SIG-M5 treated with dmso at 0.1 percent for 504 hours (cell line): Measurements from ENCODE around the gene TYRP1.

Experiments
- DNase-seq: peaks from one replicate; lab custom pipeline; 2025; ENCODE audit not compliant: unreplicated experiment; lab: John Stamatoyannopoulos, UW

The TYRP1 gene

DNA sequence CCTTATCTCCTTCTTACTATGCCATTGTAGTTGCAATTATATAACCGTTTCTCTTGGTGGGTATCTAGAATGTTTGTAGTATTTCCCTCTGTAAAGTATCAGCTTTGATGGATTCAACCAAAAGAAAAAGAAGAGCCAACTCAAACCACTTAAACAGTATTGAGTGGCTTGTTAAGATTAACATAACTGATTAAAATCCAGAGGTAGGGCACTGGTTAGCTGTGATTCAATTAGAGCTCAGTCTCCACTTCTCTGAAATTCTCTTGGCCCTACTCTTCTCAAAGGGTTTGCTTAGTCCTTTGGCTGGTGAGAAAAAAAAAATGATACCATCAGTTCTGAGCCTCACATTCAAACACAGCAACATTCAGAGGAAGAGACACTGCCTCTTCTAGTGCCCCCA, 37.0 kb downstream of the TYRP1 start:
- DNase-seq, result no peak

DNA sequence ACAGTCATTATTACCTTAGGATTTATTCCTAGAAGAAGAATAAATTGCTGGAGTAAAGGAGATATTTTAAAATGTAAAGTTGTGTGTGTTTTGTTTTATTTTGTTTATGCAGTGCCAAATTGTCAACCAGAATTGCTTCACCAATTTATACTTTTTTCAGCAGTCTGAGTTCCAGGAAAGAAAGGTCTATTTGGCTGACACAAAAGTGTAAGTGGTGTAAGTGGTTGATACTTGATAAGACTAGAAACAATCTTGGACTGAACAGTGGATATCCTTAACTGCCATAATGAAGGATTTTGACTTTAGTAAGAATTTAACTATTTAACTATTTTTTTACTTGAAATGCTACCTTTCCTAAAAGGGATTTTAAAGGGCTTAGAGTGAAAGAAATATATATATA, 37.7 kb downstream of the TYRP1 start:
- DNase-seq, result no peak

DNA sequence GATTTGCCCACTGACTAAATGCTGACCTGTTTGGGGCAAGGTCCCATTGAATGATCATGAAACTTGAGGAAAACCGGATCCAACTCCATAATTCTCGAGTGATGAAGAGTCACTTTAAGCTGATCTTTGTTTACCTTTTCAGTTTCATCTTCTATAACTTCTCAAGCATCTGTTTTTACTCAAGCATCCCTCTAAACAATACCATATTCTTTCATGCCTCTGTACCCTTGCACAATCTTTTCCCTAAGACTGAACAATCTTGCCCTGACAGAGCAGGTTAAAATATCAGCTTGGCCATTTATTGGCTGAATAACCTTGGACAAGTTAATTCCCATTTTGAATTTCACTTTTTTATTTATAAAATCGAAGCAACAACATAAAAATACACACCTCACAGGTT, 39.8 kb downstream of the TYRP1 start:
- no peak for DNase-seq

DNA sequence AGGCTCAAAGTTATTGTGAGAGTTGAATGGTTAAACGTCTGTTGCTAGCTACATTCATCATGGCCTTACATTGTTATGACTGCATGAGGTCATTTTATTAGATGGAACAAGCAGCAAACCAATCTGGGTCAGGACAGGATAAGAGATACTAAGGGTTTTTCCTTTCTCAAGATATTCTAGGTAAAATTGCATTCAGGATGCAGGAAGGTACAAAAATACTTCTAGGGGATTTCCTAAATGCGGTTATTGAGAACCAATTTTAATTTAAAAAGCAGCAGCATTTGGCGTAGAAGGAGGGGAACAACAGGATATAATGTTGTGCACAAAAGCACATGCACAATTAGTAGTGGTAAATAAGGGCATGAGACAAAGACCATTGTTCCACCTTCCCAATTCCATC, 42.5 kb downstream of the TYRP1 start:
- no peak for DNase-seq

DNA sequence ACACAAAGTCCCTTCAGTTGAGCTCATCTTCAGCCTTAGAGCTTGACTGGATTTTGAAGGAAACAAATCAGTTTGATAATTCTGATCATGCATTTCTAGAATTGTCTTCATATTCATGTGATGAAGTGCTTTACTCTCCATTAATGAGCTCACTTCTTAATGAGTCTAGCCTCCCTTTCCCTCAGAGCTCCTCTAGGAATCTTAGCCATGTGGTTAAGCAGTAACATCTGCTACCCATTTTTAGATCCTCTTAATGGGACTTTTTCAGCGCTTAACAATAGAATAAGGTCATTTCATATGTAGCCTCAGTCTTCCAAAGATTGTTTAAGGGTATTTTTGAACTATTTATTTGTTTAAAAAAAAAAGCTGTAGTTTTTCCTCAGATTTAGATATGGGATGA, 44.7 kb downstream of the TYRP1 start:
- DNase-seq, result no peak

DNA sequence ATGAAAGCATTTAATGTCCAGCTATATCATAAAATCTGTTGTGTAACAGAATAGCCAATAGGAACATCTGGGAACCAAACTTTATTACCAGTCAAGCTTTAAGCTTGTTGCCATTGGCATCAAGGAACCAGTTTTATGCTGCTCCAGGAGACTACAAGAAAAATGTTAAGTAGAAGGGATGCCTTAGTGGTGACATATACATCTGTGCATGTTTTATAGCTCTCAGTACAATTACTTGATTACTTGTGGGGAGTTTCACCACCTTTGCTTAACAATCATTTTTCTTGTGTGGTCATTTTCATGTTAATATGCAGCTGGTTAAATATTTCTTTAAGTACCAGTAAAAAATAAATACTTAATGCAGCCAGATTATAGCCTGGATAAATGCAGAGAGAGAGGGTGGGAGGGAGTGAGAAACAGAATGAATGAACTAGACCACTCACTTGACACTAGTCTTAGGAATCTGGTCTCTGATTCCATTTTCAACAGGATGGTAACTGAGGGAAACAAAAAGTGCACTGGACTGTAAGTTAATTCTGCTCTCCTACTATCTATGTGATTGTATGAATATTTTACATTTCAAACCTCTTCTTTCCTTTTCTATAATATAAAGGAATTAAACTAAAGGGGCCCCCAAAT, 45.9 kb downstream of the TYRP1 start:
- DNase-seq, result no peak

DNA sequence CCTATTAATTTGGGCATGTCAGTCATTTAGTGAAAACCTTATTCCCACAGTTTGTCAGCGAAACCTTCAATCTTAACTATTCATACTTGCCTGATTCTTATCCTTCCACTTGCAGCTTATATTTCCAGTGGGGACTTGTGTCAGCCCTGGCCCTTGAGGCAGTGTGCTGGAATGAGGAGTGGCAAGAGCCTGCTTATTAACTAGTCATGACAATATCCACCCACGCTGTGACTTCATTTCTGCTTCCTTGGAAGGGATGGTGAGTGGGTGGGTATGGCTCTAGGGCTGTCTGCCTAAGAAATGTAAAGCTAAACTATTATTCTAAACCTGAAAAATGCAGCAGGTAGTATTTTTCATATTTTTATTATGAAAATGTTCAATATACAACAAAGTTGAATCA, 47.7 kb downstream of the TYRP1 start:
- no peak for DNase-seq

DNA sequence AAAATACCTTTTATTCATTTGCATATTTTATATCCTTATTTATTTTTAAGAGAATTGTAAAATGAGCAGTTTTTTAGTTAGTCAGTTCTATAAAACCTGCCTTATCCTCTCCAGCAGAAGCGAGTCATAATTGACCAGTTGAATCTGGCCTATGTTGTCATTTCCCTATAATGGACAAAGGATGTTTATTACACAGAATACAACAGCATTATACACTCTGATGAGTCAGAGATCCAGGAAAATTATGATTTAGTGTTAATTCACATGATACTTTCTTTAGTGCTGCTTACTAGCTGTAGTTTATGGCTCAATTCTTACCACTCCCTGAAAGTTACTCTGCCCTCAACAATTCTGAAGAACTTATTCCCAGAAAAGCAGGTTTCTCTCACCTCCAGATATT, 54.8 kb downstream of the TYRP1 start:
- no peak for DNase-seq

DNA sequence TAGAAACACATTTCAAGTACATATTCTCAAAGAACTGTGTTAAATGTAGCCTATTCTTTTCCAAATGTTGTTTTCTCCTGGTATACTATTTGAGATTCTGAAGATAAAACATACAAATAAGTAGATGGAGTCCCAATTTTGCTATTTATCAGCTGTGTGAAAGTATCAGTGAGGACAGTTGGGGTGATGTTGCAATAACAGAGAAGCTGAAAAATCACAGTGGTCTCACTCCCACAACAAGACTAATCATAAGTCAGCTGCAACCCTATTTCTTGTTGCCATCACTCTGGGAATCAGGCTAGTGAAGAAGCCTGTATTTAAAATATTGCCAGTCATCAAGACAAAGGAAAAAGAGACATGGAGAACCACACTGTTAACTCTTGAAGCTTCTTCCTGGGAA, 55.8 kb downstream of the TYRP1 start:
- no peak for DNase-seq

DNA sequence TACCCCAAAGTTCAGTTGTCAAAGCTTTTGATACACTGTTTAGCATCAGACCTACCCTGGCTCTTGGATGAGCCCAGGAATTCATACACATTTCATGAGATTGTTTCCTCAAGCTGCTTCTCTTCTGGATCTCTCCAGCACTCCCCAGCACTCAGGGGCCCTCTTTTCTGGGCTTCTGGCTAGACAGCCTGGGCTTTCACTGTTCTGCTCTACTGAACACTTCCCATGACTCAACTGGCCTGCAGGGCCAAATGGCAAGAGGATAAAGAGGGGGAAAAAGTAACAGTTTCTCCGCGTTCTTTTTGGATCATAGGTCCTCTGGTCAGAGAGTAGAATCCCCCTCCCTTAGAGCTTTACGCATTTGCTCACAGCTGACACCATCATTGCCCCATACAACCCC, 60.7 kb downstream of the TYRP1 start:
- no peak for DNase-seq

DNA sequence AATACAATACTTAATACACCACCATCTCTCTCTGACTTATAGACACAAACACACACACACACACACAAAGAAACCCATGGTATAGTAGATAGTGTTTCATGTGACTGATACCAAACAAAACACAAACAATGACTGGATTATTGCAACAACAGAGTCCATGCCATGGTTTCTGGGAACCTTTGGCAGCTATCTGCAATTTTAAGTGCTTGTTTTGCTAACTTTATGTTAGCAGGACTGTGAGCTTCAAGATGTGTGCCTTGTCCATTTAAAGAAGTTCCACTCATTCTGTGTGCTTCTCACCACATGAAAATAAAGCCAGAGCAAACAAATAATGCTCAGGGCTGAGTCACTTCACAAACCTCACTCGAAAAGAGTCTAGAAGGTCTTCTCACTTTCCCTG, 66.6 kb downstream of the TYRP1 start:
- no peak for DNase-seq
